Endothelial cell of umbilical vein (primary cell): ENCODE results near the gene GRID1. TPM values are rescaled to one million over a fixed set of nuclear protein-coding genes. Genes with fewer than 3 reads are reported as not detected.

Experiments
- BruUV-seq: library from RNA; stranded (reverse); fragments of 400-500 nt; replicated peaks from 2 replicates; lab custom pipeline; 2021; lab: Mats Ljungman, UMichigan
- CTCF ChIA-PET: fragments of 300-600, 350-600 bp; sonication (Branson Sonifier 250); formaldehyde crosslinking; loops from one replicate; lab custom pipeline; 2021; ENCODE audit warnings: antibody characterized with exemption, inconsistent platforms; lab: Charles Lee
- POLR2A ChIA-PET: fragments of 300-600, 350-600 bp; sonication (Branson Sonifier 250); formaldehyde crosslinking; loops from one replicate; lab custom pipeline; 2021; ENCODE audit warnings: antibody characterized with exemption, inconsistent platforms; lab: Charles Lee
- DNase-seq: peaks from one replicate; pipeline ENCODE4 v3.0.0-alpha.2; 2011; ENCODE audit warnings: low read depth, low spot score
- FAIRE-seq: peaks from 2 replicates; lab custom pipeline; 2011; peaks lifted over from hg19 to GRCh38; lab: Jason Lieb, UNC
- H2AFZ ChIP-seq: 2 replicates; pipeline ENCODE4 v1.6.0; 2012; ENCODE audit warnings: low read depth, low read length, control low read depth, inconsistent platforms
- H3K27ac ChIP-seq: 2 replicates; pipeline ENCODE4 v1.5.1; 2011; ENCODE audit warnings: low read depth, mild to moderate bottlenecking, control low read depth, low read length, moderate library complexity; ENCODE audit not compliant: insufficient read depth
- H3K27me3 ChIP-seq, 2 experiments: 2 replicates each; pipeline versions ENCODE4 v1.6.0 to v1.6.1; 2011; ENCODE audit warnings: low read length in 2 of 2, mixed read lengths in 1 of 2; ENCODE audit not compliant: control insufficient read depth in 2 of 2, insufficient read depth in 2 of 2
- H3K36me3 ChIP-seq, 2 experiments: 2 replicates in 1 of 2; 3 replicates in 1 of 2; pipeline ENCODE4 v1.5.1; 2011; ENCODE audit warnings: low read length in 2 of 2, mild to moderate bottlenecking in 1 of 2, moderate library complexity in 1 of 2; ENCODE audit not compliant: control insufficient read depth in 2 of 2, insufficient read depth in 2 of 2; ENCODE audit errors: extremely low read depth in 1 of 2
- H3K4me1 ChIP-seq: 3 replicates; pipeline ENCODE4 v1.5.1; 2011; ENCODE audit warnings: mild to moderate bottlenecking, low read length; ENCODE audit not compliant: control insufficient read depth, insufficient read depth; ENCODE audit errors: extremely low read depth
- H3K4me2 ChIP-seq: 2 replicates; pipeline ENCODE4 v1.6.1; 2011; ENCODE audit warnings: low read length, control low read depth, mixed read lengths; ENCODE audit not compliant: insufficient read depth
- H3K4me3 ChIP-seq, 3 experiments: fragments of 200-600 bp in 1 of 3; sonication (generic), shearing (Covaris generic) in 1 of 3; replicated peaks in 1 of 3; 2 replicates each; pipeline ENCODE4 v1.5.1; 2011 to 2016; ENCODE audit warnings: control low read depth in 3 of 3, low read length in 3 of 3, mild to moderate bottlenecking in 2 of 3, inconsistent platforms in 1 of 3, low read depth in 1 of 3, moderate library complexity in 1 of 3; ENCODE audit not compliant: insufficient read depth in 1 of 3
- H3K79me2 ChIP-seq: 2 replicates; pipeline ENCODE4 v1.6.0; 2012; ENCODE audit warnings: low read length, inconsistent platforms; ENCODE audit not compliant: control insufficient read depth, insufficient read depth
- H3K9ac ChIP-seq: replicated peaks from 2 replicates; pipeline ENCODE3; 2011; ENCODE audit warnings: low read length, control low read depth; ENCODE audit not compliant: insufficient read depth; ENCODE audit errors: extremely low read depth
- H3K9me1 ChIP-seq: replicated peaks from 3 replicates; pipeline ENCODE4 v1.6.0; 2011; ENCODE audit warnings: mild to moderate bottlenecking, low read length; ENCODE audit not compliant: control insufficient read depth, insufficient read depth; ENCODE audit errors: extremely low read depth
- H3K9me3 ChIP-seq: replicated peaks from 2 replicates; pipeline ENCODE4 v1.5.1; 2012; ENCODE audit warnings: low read length, inconsistent platforms; ENCODE audit not compliant: control insufficient read depth, insufficient read depth
- H4K20me1 ChIP-seq: replicated peaks from 2 replicates; pipeline ENCODE3; 2011; ENCODE audit warnings: mild to moderate bottlenecking, low read length; ENCODE audit not compliant: control insufficient read depth, insufficient read depth; ENCODE audit errors: extremely low read depth
- CTCF ChIP-seq, 2 donors: IDR thresholded peaks; 1 replicate in 1 of 2; 2 replicates in 1 of 2; pipeline ENCODE4 v1.5.1; 2011; ENCODE audit warnings: low read length in 2 of 2, mild to moderate bottlenecking in 2 of 2, moderate library complexity in 2 of 2, control low read depth in 1 of 2, inconsistent platforms in 1 of 2, low read depth in 1 of 2; ENCODE audit not compliant: insufficient read depth in 1 of 2; ENCODE audit errors: extremely low read depth in 1 of 2
- EZH2 ChIP-seq: IDR thresholded peaks from 2 replicates; pipeline ENCODE4 v1.6.1; 2012; ENCODE audit warnings: borderline replicate concordance, low read depth, mild to moderate bottlenecking, moderate library complexity, low read length, inconsistent platforms; ENCODE audit not compliant: severe bottlenecking
- FOS ChIP-seq: IDR thresholded peaks from 2 replicates; pipeline ENCODE4 v1.6.1; 2011; ENCODE audit warnings: mild to moderate bottlenecking, low read length, moderate library complexity, borderline replicate concordance; ENCODE audit not compliant: insufficient read depth
- GATA2 ChIP-seq: IDR thresholded peaks from 2 replicates; pipeline ENCODE4 v1.7.0; 2011; ENCODE audit warnings: low read depth, mild to moderate bottlenecking, moderate library complexity, mixed read lengths, low read length; ENCODE audit not compliant: insufficient read length, insufficient read depth
- JUN ChIP-seq: IDR thresholded peaks from 2 replicates; pipeline ENCODE4 v1.6.1; 2011; ENCODE audit warnings: borderline replicate concordance, low read depth; ENCODE audit not compliant: insufficient read length, insufficient read depth
- MAX ChIP-seq: IDR thresholded peaks from 2 replicates; pipeline ENCODE4 v1.6.1; 2011; ENCODE audit not compliant: insufficient read depth, insufficient read length
- MYC ChIP-seq: IDR thresholded peaks from one replicate; pipeline ENCODE4 v1.6.1; 2011; ENCODE audit warnings: mild to moderate bottlenecking, low read depth, low read length
- POLR2A ChIP-seq: IDR thresholded peaks from 2 replicates; pipeline ENCODE4 v1.6.1; 2012; ENCODE audit warnings: low read depth, mild to moderate bottlenecking, control low read depth, low read length
- POLR2AphosphoS5 ChIP-seq: IDR thresholded peaks from 2 replicates; pipeline ENCODE4 v1.6.1; 2012; ENCODE audit warnings: low read depth, mild to moderate bottlenecking, control low read depth, low read length, moderate library complexity; ENCODE audit not compliant: insufficient read depth
- dilution Hi-C: fragments of 300-500 bp; cut with MboI; formaldehyde crosslinking; loops from one replicate; pipeline ENCODE4 v1.15.0; 2019; ENCODE audit warnings: low sequenced_read_pairs; ENCODE audit not compliant: extremely low pct_ligation_motif_present
- intact Hi-C: fragments of 100-400 bp; cut with micrococcal nuclease; formaldehyde crosslinking; loops from one replicate; pipeline ENCODE4 v1.10.0; 2022
- polyA plus RNA-seq, 4 experiments: library from polyadenylated mRNA; depleted of rRNA in 3 of 4; stranded (reverse) in 3 of 4; unstranded in 1 of 4; fragments of >200 nt; gene quantifications; 2 replicates each; pipeline versions ENCODE4 v1.2.1 to v1.2.3, GENCODE V29; 2011 to 2012; ENCODE audit warnings: missing spikeins in 1 of 4
- total RNA-seq: library from RNA; stranded (reverse); gene quantifications from 2 replicates; pipeline ENCODE4 v1.2.3, GENCODE V29; 2021

GRID1 gene
- total and polyA plus RNA-seq, 2 donors (not counting 3 experiments of a cell fraction or from before 2014, with no cell fraction given): not detected

- intact Hi-C loops: no loop called here
- H3K36me3 ChIP-seq: no peaks in the 10 kb centered on the region
- no peak overlapping the region for H3K9ac ChIP-seq
- no peaks in the 10 kb centered on the region for H3K9me3 ChIP-seq
- CTCF ChIA-PET: no interaction called here
- no peaks in the 10 kb centered on the region for H3K27me3 ChIP-seq
- H4K20me1 ChIP-seq: no peaks in the 10 kb centered on the region
- no TSS peak for BruUV-seq
- H3K4me1 ChIP-seq: no peaks in the 10 kb centered on the region
- TF ChIP-seq EZH2: no peak
- TF ChIP-seq MAX: no peak
- no peak for TF ChIP-seq POLR2AphosphoS5
- no peak for TF ChIP-seq GATA2
- TF ChIP-seq JUN: no peak
- TF ChIP-seq CTCF (IDR thresholded peaks at IDR 0.05; ENCODE audit: extremely low read depth in 1 of 2, insufficient read depth in 1 of 2, low read depth in 1 of 2, low read length in 2 of 2): no peak
- TF ChIP-seq FOS: no peak
- TF ChIP-seq MYC: no peak
- TF ChIP-seq POLR2A: no peak
- POLR2A ChIA-PET: no interaction called here
- no peaks in the 10 kb centered on the region for H3K9me1 ChIP-seq
- H2AFZ ChIP-seq: no peak overlapping the region
- H3K4me3 ChIP-seq: no peak overlapping the region
- no peak overlapping the region for H3K4me2 ChIP-seq
- H3K79me2 ChIP-seq: no peaks in the 10 kb centered on the region
- FAIRE-seq: no peak
- DNase-seq: no peak
- dilution Hi-C loops: no loop called here
- H3K27ac ChIP-seq: no peak overlapping the region
Measured at GRCh38 chr10:85863301-85864172, 503.1 kb downstream of the GRID1 start.
